HPDE6-E6E7 (cell line): ENCODE measurements around the gene KCNT1.

Experiments used
- DNase-seq: peaks from one replicate; pipeline ENCODE4 v3.0.0; 2011; ENCODE audit warnings: missing footprints; ENCODE audit errors: extremely low spot score

The KCNT1 gene

DNA sequence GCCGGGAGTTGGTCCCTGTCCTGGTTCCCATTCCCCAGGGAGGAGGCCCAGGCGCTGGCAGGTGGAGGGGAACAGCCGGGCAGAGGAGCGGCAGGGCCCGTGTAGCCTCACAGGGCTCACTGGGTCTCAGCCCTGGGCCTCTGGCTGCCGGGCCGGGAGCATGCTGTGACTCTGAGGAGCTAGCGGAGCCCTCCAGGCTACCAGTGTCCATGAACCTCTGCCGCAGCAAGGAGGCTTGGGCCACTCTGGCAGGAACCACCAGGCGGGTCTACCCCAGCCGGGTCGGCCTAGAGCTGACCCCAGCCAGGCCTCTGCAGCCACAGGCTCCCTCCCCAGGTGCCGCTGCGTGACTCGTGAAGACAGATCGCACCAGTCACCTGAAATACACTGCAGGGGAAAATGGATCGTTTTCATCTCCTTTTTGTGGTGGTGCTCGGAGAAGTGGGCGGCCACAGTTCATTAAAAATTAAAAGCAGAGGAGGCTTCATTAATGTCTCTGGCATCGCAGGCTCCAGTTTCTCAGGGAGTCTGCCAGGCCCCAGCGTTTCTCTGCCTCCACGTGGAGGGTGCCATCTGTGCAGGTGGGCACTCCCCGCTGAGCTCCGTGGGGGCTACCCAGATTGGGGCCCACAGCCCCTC lies 43.8 kb downstream of the KCNT1 start:
- DNase-seq: no peak

DNA sequence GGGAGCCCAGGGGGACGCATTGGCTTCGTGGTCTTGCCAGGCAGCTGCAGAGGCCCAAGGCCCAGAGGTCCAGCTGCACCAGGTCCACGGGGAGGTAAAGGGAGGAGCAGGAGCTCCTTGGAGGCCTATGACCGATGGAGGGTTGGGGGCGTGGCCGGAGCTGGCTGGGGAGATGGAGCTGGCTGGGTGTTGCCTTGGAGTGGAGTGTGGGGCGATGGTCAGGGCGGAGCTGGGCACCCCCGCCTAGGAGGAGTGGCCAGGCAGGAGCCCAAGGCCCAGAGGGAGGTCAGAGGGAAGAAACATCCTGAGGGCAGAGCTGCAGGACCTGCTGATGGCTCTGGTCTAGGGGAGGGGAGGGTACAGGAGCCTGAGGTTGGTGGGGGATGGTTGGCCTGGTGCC lies 44.6 kb downstream of the KCNT1 start:
- DNase-seq: no peak

DNA sequence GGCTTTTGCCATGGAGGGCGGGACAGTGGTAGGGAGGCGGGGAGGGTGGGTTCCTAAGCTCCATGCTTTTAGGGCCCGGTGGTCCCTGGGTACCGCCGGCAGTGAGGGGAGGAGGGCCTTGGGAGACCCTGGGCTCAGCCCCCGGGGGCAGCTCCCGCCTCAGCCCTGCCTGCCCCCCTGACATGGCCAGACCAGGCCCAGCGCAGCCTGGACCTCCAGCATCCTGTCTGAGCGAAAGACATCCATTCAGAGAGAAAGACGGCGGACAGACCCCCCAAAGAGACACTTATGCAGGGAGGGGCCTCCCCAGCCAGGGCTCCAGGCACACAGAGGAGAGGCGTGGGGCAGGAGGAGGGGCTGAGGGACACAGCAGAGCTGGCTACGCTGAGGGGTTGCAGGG lies 45.3 kb downstream of the KCNT1 start:
- no peak for DNase-seq

DNA sequence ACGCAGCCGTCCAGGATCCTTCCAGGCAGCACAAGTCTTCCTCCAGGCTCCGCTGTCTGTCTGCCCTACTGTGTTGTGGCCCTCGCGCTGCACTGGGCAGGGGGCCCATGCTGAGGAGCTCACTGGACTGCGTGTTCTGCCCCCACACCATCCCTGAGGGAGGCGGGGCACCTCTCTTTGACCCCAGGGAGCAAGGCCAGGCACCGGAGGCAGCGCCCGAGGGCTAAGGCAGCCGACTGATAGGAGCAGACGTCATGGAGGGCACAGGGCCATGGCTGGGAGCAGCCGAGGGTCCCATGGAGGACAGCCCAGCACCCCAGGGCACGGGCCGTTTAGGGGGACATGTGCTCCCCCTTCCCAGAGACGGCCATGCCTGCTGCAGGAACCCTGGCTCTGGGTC lies 46.7 kb downstream of the KCNT1 start:
- no peak for DNase-seq

DNA sequence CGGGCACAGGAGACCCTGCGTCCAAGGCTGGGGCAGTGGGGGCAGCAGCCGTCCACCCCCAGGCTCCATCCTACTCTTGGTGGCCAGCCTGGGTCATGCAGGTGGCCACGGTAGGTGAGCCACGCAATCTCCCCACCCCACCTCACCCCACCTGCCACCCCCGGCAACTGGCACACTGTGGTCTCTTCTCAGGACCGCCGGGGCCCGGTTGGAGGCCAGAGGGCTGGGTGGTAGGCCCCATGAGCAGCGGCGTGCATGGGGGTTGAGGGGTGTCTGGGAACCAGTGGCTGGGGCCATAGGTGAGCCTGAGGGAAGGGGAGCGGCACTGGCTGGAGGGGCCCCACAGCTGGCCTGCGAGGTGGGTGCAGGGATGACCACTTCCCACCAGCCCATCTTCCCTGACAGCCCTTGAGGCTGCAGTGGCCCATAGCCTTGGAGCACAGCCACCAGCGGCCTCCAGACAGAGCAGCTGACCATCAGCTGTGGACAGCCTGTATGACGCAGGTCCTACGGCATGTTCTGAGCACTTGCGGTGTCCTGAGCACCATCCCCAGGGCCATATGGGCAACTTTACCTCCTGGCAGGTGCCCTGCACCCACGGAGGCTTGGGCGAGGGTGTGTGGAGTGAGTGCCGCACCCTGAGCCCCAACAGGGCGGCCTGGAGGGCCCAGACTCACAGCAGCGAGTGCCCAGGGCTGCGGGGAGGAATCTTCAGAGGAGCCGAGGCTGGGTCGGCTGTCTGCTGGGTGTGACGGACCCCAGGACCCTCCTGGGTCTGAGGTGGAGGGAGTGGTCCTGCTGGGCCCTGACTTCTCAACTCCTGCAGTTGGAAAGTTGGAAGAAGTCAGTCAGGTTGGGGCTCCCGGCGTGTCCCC lies 47.4 kb downstream of the KCNT1 start:
- DNase-seq: no peak

DNA sequence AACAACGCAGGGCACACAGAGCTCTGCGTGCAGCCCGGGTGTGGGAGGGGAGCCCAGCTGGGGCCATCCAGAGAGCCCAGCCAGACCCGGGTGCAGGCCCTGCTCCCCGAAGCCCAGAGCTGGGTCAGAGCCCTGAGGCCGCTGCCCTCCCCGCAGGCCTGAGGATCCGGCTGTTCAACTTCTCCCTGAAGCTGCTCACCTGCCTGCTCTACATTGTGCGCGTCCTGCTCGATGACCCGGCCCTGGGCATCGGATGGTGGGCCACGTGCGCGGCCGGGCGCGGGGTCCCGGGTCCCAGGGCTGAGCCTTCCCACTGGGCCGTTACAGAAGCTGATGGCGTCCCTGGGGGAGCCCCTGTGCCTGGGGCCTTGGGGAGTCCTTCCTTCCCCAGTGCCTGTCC lies 48.8 kb downstream of the KCNT1 start:
- DNase-seq: no peak

DNA sequence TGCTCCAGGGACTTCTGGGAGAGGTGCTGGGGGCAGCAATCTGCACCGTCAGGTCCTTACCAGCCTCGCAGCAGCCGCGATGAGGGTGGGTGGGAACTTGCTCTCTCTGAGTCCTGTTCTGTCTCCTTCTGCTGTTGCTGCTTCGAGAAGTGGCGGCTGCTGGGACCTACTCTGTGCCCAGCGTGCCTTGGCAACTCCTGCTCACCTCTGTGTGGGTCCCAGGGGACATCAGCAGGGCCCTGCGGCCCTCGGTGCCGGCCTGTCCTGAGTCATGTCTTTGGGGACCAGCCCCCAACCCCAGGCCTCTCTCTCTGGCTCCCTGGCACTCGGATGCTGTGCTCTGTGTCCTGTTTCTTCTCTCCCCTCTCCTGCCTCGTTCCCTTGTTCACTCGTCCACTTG lies 49.5 kb downstream of the KCNT1 start:
- DNase-seq: no peak

DNA sequence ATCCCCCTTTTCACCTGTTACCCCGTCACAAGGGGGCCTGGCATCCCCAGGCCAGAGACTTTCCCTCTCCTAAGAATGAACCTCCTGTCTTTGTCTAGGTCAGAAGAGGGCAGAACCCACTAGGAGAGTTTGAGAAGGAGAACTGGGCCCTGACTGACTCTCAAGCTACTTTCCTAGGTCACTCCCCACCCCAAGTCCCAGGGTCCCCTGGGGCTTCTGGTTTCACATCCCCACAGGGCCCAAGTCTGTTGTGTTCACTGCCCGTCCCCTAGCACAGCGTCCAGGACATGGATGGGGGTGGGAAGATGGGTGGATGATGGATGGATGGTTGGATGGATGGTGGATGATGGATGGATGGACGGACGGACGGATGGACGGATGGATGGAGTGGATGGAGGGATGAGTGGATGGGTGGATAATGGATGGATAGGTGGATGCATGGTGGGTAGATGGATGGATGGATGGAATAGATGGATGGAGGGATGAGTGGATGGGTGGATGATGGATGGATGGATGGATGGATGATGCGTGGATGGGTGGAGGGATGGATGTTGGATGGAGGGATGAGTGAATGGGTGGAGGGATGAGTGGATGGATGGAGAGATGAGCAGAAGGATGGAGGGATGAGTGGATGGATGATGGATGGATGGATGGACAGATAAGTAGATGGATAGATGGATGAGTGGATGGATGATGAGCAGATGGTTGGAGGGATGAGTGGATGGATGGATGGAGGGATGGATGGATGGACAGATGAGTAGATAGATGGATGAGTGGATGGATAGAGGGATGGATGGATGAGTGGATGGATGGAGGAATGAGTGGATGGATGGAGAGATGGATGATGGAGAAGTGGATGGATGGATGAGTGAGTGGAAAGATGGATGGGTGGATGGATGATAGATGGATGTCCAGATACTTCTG lies 50.6 kb downstream of the KCNT1 start:
- no peak for DNase-seq

DNA sequence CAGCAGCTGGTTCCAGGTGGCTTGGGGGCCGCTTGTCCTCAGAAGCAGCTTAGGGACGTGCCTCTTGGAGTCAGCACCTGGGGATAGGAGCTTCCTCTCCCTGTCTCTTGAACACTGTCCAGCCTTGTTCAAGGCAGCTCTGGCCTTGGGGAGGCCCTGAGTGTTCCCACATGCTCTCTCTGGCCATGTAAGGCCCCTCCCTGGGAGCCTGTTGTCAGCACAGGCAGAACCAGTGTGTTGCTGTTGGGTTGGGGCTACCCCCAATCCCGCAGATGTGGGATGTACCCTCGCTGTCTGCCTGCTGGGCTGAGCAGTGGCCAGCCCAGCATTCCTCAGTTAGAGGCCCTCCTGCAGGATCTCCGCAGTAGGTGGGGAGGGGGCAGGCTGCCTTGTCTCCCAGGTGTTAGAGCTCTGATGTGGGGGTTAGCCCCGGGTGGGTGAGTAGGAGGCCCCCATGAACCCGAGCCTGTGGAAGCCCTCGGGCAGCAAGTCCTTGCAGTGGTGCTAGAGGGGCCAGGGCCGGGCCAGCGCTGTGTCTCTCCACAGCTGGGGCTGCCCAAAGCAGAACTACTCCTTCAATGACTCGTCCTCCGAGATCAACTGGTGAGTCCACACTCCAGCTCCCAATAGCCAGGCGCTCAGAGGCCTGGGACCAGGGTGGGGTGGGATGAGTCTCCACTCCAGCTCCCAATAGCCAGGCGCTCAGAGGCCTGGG lies 51.6 kb downstream of the KCNT1 start:
- no peak for DNase-seq

DNA sequence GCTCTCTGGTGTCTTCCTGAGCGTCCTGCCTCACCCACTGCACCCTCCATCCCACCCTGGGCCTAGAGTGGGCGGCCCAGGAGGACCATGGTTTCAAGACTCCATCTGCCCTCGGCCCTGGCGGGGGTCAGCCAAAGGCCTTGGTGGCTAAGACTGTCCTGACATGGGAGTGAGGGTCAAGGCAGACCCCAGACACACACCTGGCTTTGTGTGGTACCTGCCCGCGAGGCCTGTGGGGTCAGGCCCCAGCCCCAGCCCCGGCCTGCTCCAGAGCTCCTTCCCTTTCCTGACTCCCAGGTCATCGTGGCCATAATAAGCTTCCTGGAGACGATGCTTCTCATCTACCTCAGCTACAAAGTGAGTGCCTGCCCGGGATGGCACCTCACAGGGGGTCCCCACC lies 54.6 kb downstream of the KCNT1 start:
- DNase-seq: no peak

DNA sequence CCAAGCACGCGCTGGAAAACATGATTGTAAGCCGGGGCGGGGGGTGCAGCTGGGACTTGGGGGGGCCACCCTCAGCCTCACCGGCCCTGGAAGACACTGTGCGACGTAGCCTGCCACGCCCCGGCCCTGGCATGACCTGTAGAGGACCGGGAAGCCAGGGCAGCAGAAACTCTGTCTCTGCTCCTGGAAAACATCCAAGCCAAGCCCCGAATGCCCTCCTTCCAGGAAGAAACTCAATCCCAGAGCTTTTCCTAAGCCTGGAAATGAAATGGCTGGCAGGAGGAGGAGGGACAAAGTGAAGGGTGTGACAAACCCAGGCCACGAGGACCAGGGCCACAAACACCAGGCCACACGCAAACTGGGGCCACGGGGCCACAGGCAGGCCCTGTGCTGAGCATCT lies 55.4 kb downstream of the KCNT1 start:
- DNase-seq: no peak

DNA sequence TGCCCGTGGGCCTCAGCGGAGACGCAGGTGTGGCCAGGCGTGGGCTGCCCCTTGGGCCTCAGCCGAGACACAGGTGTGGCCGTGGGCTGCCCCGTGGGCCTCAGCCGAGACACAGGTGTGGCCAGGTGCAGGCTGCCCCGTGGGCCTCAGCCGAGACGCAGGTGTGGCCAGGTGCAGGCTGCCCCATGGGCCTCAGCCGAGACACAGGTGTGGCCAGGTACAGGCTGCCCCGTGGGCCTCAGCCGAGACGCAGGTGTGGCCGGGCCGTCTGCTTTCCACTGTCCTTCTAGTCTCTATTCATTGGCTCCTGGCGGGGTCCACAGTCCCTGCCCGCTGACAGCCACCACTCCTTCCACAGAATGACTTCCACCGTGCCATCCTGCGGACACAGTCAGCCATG lies 56.1 kb downstream of the KCNT1 start:
- DNase-seq: no peak

DNA sequence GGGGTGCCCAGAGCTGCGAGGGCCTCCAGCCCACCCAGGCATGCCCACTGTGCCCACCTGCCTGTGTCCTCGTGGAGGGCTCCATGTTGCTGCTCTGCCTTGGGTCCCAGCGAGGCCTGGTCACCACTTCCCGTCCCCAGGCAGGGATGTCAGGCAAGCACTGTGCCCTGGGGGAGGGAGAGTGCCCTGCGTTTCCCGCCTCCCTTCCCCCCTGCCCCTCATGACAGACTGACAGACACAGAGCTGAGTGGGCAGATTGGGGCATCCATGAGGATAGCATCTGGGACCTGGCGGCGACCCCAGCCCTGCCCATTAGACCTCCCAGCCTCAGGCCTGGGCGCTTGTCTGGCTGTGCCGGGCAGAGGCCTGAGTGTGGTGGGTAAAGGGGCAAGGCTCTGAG lies 56.9 kb downstream of the KCNT1 start:
- DNase-seq: no peak

DNA sequence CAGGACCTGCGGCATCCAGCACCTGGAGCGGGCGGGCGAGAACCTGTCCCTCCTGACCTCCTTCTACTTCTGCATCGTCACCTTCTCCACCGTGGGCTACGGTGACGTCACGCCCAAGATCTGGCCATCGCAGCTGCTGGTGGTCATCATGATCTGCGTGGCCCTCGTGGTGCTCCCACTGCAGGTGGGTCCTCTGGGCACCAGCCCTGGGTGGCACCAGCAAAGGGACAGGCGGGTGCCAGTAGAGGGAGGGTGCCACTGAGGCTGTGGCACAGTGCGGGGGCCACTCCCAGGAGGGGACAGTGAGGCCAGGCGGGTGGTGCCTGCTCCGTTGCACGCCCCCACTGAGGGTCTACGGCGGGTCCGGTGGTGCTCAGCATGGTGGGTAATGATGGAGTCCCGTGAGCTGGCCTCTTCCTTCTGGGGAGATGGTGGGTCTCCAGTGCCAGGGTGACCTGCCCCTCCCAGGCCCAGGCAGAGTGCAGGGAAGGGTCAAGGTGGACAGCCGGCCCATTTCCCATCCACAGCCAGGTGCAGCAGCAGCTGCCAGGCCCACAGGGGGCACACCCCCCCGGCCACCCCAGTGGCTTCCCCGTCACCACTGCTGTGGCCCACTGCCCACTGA lies 57.8 kb downstream of the KCNT1 start:
- no peak for DNase-seq

DNA sequence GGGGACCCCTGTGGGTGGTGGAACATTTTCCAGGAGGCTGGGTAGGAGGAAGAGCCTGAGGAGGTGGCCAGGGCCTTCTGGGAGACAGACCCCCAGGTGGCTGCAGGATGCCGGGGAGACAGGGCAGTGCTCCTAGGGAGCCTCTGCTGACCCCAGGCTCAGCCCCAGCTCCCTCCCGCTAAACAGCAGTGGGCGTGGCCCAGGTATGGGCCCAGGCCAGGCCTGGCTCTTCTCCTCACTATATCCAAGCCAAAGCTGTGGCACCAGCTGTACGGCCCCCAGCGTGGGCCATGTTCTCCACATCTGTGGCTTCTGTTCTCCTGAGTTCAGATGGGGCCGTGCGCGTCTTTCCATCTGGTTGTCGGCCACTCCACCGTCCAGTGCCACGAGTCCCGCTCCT lies 58.5 kb downstream of the KCNT1 start:
- no peak for DNase-seq

DNA sequence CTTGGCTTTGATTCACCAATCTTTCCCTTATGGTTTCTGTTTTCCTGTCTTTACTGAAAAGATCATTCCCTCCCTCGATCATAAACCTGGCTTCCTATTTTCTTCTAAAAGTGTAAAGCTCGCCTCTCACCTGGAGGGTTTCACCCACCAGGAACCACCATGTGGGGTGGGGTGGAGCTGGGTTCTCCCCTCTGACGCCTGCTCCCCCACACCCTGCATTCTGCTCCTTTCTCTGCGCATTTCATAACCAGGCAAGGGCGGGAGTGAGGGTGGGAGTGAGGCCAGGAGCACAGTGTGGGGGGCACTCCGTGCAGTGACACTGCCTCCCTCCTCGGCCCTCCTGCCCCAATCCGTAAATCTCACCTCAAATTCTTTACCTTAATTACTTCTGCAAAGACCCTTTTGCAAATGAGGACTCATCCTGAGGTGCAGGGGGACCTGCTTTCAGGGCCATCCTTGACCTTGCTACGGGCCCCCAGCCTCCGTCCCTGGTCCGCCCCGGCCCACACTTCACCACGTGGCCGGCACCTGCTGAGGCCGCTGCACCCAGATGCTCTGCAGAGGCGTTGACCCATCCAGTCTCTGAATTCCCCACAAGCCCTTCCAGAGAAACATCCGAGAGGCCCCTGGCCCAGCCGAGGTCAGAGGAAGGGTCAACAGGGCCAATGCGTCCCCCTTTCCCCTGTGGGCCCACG lies 59.3 kb downstream of the KCNT1 start:
- DNase-seq: no peak

DNA sequence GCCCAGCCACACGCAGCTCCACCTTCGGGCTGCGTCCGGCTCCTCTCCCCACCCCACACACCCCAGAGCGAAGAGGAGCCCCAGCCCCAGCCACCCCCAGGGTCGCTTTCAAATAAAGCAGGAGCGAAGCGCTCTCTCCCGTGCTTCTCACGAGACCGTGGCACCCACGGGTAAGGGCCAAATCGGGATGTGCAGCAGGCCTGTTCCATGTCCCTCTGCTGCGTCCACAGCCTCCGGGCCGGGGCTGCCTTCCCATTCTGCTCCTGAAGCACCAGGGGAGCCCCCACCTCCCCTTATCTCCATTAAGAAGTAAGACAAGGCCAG lies 59.8 kb downstream of the KCNT1 start:
- no peak for DNase-seq

DNA sequence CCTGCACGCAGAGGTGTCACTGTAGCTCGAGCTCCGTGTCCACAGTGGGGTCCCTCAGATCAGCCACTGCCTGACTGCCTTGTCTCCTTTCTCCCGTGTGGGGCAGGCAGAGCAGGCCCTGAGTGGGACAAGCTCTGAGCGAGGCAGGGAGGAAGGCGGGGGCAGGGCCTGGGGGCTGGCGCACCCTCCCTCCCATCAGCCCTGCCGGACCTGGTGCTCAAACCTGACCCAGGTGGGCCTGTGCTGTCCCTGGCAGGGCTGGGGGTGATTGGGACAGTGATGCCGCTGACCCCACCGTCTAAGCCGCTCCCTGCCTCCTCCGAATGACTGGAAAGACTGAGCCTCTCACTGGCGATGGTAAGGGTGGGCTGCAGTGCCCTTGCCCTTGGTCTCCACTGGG lies 60.9 kb downstream of the KCNT1 start:
- DNase-seq: no peak

DNA sequence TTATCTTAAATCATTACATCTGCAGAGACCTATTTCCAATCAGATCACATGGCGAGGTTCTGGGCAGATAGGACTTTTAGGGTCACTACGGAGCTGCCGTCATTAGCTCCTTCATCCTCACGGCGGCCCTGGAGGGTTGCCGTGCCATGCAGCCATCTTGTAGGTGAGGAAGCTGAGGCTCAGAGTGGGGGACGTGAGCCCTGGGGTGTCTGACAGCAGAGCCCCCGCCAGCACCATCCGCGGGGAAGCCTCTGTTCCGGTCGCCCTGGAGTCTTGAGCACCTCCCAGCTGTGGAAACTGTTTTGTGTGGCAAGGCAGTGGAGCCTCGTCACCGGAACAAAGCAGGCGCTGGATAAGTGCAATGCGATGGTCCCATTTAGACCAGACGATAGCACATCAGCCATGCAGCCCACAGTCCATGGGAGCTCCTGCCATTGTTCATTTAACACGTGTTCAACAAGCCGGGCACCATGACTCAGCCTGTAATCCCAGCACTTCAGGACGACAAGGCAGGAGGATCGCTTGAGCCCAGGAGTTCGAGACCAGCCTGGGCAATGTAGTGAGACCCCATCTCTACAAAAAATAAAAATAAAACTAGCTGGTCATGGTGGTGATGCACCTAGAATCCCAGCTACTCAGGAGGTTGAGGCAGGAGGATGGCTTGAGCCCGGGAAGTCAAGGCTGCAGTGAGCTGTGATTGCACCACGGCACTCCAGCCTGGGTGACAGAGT lies 61.9 kb downstream of the KCNT1 start:
- DNase-seq: no peak

DNA sequence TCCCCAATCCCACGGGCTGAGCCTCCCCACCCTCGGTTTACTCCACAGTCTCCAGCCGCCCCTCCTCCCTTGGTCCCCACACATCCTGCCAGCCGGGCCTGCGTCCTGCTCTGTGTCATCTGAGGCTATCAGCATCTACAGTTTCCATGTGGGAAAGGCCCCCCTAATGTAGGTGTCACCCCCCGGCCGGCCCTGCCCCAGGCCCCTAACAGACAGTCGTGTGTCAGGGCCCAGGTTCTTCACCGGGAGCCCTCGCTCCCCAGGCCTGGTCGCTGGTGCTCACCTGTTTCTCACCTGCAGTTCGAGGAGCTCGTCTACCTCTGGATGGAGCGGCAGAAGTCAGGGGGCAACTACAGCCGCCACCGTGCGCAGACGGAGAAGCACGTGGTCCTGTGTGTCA lies 62.7 kb downstream of the KCNT1 start:
- no peak for DNase-seq
